GM19455 (cell line): Measurements from ENCODE around the gene DMRT3.
"Not testable (repeated sequence)": the region's sequence is repeated elsewhere in the genome, so short reads cannot be mapped to it uniquely, and the experiment has no call there.

Source experiments
- ATAC-seq: cut with Tn5 transposase; IDR thresholded peaks from one replicate; pipeline ENCODE4 v1.9.1; 2021; ENCODE audit not compliant: unreplicated experiment

DMRT3 gene

GRCh38 chr9:998299-999110, 22.1 kb downstream of the DMRT3 start:
- ATAC-seq, result not testable (repeated sequence)

GRCh38 chr9:1001838-1002237, 25.4 kb downstream of the DMRT3 start:
- ATAC-seq, result no peak

GRCh38 chr9:1002678-1003077, 26.2 kb downstream of the DMRT3 start:
- ATAC-seq, result no peak

DNA sequence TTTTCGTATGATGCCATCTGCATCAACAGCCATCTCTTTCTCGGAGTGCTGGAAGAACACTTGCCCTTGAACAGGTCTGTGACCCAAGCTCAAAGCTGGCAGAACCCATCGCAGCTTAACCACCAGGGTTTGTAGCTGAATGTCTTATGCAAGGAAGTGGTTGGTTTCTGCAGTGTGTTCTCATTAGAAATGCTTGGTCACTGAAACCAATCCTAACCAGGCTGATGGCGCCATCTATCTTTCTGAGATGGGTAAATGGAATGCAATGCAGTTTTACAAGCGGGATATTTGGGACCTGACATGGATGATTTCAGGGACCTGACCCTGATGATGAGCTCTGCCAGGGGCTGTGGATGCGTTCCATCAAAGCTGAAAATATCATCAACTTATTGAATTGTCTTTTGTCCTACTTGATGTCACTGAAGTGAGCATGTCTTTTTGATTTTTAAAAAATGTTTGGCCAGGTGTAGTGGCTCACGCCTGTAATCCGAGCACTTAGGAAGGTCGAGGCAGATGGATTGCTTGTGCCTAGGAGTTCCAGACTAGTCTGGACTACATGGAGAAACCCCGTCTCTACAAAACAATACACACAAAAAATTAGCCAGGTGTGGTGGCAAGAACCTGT, 28.7 kb downstream of the DMRT3 start:
- ATAC-seq, result no peak

DNA sequence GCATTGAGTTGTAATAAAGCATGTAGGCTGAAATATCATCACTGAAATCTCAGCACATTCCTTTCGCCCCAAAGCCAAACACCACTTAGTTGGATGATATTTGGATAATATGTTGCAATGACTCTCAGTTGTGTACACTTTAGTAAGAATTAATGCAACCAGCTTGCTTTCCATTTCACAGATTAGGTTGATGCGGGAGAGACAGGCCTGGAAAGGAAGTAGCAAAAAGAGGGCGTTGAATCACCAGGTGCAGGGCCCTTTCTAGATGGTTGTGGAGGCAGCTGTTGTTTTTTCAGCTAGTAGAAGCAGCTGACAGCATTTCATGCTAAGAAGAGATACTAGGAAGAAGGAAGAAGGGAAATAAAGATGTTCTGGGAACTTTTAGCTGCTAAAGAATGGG, 30.9 kb downstream of the DMRT3 start:
- no peak for ATAC-seq

DNA sequence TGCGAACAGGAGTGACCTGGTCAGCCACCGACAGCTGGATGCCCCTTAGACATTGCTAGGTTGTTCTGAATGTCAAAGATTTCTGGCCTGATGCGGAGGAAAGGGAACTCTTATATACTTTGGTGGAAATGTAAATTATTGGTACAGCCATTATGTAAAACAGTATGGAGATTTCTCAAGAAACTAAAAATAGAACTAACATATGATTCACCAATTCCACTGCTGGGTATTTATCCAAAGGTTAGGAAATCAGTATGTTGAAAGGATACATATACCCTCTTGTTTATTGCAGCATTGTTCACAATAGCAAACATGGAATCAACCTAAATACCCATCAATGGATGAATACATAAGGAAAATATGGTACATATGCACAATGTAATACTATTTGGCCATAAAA, 31.8 kb downstream of the DMRT3 start:
- ATAC-seq, result no peak

DNA sequence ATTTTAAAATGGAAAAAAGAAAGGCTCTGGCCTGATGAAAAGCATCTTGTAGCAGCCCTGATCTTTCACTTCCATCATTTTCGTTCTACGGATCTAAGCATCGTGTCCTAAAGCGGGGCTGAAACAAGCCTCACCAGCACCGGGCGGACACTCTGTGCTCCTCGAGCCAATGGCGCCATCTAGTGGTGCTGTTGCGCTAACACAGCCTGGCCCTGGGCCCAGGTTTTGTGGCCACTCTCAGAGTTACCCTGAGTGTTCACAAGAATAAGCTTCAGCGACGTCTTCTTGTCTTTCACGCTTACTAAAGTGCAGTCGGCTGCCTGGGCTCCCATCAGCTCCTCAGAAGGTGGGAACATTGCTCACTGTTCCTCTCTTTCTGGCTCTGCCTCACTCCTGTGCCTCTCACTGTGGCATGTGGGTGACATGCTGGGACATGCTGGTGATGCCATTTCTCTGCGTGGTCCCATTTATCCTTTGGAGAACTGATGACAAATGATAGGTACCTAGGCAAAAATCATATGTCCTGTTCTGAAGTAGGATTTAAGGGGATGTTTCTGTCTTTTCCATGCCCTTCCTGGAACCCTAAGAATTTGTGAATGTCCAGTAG, 32.7 kb downstream of the DMRT3 start:
- ATAC-seq, result peak; percentile 95

DNA sequence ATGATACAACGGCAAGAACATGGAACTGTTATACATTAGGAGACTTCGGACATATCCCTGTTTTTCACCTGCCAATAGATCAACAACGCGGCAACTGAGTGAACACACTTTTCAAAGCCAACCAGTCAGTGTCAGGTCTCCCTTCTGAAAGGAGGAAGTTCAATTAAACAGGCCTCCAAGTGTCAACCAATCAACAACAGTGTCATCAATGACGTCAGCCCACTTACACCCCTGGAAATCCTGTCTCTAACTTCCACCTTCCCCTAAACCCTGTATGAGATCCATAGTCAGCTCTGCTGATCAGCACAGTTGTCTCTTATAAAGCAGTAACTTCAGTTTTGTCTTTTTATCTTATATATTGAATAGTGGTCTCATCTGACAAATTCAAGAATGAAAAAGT, 36.6 kb downstream of the DMRT3 start:
- ATAC-seq, result no peak

- no peak for ATAC-seq
These were observed 37.8 kb downstream of the DMRT3 start for GRCh38 chr9:1014225-1014624.

DNA sequence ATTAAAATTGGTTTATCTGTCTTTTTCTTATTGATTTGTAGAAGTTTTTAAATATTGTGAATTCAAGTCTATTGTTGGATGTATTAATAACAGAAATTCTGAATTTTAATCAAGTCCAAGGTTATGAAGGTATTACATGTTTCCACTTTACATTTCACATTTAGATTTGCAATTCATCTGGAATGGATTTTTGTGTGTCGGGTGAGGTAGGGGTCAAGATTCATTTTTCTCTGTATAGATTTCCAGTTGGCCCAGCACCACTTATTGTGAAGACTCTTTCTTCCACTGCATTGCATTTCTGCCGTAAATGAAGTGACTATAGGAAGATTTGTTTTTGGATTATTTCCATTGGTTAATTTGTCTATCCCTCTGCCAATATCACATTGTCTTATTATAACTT, 38.2 kb downstream of the DMRT3 start:
- ATAC-seq, result no peak

- ATAC-seq, result no peak
These were observed 41.7 kb downstream of the DMRT3 start for GRCh38 chr9:1018121-1018520.

GRCh38 chr9:1024112-1024511, 47.7 kb downstream of the DMRT3 start:
- no peak for ATAC-seq

DNA sequence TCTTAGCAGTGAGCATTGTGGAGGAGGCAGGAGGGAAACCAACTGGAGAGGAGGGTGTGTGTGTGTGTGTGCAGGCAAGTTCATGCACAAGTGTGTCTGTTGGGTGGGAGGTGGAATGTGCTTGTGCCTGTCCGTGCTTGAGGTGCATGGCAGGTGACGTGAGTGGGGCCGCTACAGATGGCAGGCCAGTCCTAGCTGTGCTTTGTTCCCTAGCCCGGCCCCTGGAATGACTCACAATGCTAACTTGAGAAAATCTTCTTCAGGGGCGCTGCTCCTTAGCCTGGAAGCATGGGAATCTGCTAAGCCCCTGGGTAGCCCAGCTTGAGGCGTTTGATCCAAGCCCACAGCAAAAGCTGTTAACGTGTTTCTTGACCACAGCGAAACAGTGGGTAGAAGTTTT, 48.7 kb downstream of the DMRT3 start:
- ATAC-seq, result no peak

DNA sequence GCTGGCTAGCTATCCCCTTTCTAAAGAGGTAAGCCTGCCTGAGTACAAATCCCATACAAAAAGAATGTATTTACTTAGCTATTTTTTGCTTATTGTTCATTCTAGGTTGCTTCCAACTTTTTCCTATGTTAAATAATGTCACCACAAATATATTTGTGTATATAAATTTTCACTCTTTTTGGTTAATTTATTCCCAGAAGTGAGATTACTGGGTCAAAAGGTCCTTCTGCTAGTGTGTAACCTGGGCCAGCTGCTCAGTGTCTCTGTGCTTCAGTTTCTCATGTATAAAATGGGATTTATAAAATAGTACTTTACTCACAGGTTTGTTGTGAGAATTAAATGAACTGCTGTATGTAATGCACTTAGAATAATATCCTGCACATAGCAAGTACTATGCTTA, 49.8 kb downstream of the DMRT3 start:
- ATAC-seq, result no peak

DNA sequence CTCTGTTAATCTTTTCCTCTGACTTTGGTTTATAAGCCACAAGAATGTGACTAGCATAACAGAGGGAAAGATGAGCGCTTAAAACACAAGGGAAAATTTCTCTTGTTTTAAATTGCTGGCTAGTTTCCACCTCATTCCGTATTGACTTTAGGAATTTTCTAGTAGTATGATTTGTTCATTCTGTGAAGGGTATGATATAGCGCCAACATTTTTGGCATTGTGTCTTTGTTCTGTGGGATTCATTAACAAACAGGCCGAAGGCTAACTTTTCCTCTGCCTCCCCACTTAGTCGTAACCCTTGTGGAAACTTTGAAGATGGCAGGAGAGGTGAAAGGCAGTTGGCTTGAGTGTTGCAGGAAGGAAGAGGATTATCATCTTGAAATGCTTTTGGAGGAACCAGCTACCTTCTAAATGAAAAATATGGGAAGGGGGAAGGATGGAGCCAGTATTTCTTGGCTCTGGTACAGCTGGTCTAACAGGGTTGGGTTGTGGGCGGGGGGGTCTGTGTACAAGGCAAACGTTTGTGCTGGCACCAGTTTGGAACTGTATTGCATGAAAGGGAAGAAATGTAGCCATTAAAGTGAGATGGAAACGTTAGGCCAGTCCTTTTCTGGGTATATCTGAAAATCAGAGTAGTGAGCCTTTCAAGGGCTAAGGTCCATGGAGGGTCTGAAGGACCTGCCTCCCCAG, 52.2 kb downstream of the DMRT3 start:
- ATAC-seq, result no peak

- no peak for ATAC-seq
These were observed 55.6 kb downstream of the DMRT3 start for GRCh38 chr9:1031951-1032601.

DNA sequence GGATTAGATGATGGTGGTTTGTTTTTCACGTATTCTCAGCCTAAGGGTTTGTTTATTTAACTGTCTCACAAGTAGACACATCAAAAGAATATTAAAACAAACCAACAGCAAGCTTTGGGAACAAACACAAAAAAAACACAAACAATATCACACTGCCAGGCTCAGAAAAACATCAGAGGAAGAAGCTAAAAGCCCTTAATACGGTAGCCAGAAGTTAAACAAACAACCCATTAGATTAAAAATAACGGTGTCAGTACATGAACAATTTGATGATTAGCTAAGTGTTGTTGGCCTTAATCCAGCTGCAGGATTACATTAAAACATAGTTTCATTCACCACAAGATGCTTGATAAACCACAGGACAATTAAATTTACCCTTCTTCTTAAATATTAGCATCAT, 57.8 kb downstream of the DMRT3 start:
- no peak for ATAC-seq

GRCh38 chr9:1039589-1039988, 63.1 kb downstream of the DMRT3 start:
- ATAC-seq, result no peak
